Left lung (tissue), 10 donors: Measurements from ENCODE around the gene YJEFN3. TPM values are rescaled to one million over a fixed set of nuclear protein-coding genes. Genes with fewer than 3 reads are reported as not detected.
A peak's percentile ranks its signal among the peaks of the same experiment; 100 is the strongest.

Experiments
- ATAC-seq: fragments of 200-7000 bp; cut with Tn5 transposase; one replicate; pipeline ENCODE4 v1.9.1; 2020; ENCODE audit warnings: moderate library complexity
- DNase-seq, 4 donors: peaks; one replicate each; pipeline ENCODE4 v3.0.0-alpha.2; 2013 to 2020
- H3K27ac ChIP-seq, 2 donors: fragments of 200-600 bp; sonication (generic) in 1 of 2; one replicate each; pipeline versions ENCODE4 v1.5.0 to v1.8.0; 2020 to 2021
- H3K27me3 ChIP-seq, 2 donors: fragments of 200-600 bp; sonication (generic) in 1 of 2; one replicate each; pipeline versions ENCODE4 v1.5.0 to v1.8.0; 2020 to 2021
- H3K36me3 ChIP-seq, 2 donors: fragments of 200-600 bp; sonication (generic) in 1 of 2; one replicate each; pipeline versions ENCODE4 v1.5.0 to v1.8.0; 2020 to 2021
- H3K4me1 ChIP-seq, 2 donors: fragments of 200-600 bp; one replicate each; pipeline ENCODE4 v1.8.0; 2021
- H3K4me3 ChIP-seq, 2 donors: fragments of 200-600 bp; sonication (generic) in 1 of 2; one replicate each; pipeline versions ENCODE4 v1.5.0 to v1.8.0; 2020 to 2021; ENCODE audit warnings: mild to moderate bottlenecking in 1 of 2
- H3K9me3 ChIP-seq, 2 donors: fragments of 200-600 bp; sonication (generic) in 1 of 2; one replicate each; pipeline versions ENCODE4 v1.5.0 to v1.8.0; 2020 to 2021
- CTCF ChIP-seq, 2 donors: fragments of 200-600 bp; sonication (generic) in 1 of 2; IDR thresholded peaks; one replicate each; pipeline versions ENCODE4 v1.5.0 to v1.8.0; 2021; ENCODE audit warnings: antibody characterized with exemption in 2 of 2
- intact Hi-C, 2 donors: fragments of 100-400 bp; cut with DNase I; formaldehyde crosslinking; loops; one replicate each; pipeline versions ENCODE4 v1.11.2 to v1.14.2; 2022
- polyA plus RNA-seq, 6 donors: library from polyadenylated mRNA; unstranded; fragments of 120-200 nt; gene quantifications; one replicate each; pipeline ENCODE4 v1.2.1, GENCODE V29; 2013; ENCODE audit not compliant: insufficient read length in 6 of 6
- total RNA-seq, 2 donors: library from RNA; stranded (reverse); fragmentation: NEBNext Ultra II Directional; extraction: Animal tissue kit (Norgen Biotek cat#: 25700); gene quantifications; one replicate each; pipeline ENCODE4 v1.2.1, GENCODE V29; 2021
- donor health status: DM: no; HTN: yes; CAD: no.
- donor health status: DM: no; HTN: no; CAD: no.

YJEFN3 gene
- total and polyA plus RNA-seq, 8 donors, result 2.7 to 13.6 (median 11.0) TPM

- Histone ChIP-seq H3K4me1 (no peaks in the 10 kb centered on the region), H3K9me3 (peaks cover 0 to 2% of the 10 kb centered on the region in 2 donors), H3K27ac (no peak overlapping the region), H3K36me3 (no peaks in the 10 kb centered on the region), H3K27me3 (peaks cover 0 to 58% of the 10 kb centered on the region in 2 donors), H3K4me3 (no peak overlapping the region)
- intact Hi-C loops, result no loop called here
- ATAC-seq (no peak), DNase-seq (no peak)
- no peak for TF ChIP-seq CTCF (IDR thresholded peaks at IDR 0.05)
These were observed 22.5 kb downstream of the YJEFN3 start for GRCh38 chr19:19550972-19551852.

- no peak for TF ChIP-seq CTCF (IDR thresholded peaks at IDR 0.05)
- Histone ChIP-seq H3K36me3 (no peaks in the 10 kb centered on the region), H3K4me1 (no peaks in the 10 kb centered on the region), H3K27ac (no peak overlapping the region), H3K4me3 (no peak overlapping the region), H3K27me3 (peaks cover 0 to 53% of the 10 kb centered on the region in 2 donors), H3K9me3 (peaks cover 0 to 2% of the 10 kb centered on the region in 2 donors)
- DNase-seq (no peak), ATAC-seq (no peak)
- intact Hi-C loops, result no loop called here
These were observed 23.1 kb downstream of the YJEFN3 start for GRCh38 chr19:19551853-19552192.

GRCh38 chr19:19552798-19553197 lies 24.1 kb downstream of the YJEFN3 start:
- H3K4me3 ChIP-seq, result no peak overlapping the region
- no peak overlapping the region for H3K27ac ChIP-seq
- H3K27me3 ChIP-seq, result peaks cover 0 to 44% of the 10 kb centered on the region in 2 donors
- H3K4me1 ChIP-seq, result no peaks in the 10 kb centered on the region
- no peaks in the 10 kb centered on the region for H3K36me3 ChIP-seq
- peak; percentile 45 to 73 for TF ChIP-seq CTCF (IDR thresholded peaks at IDR 0.05)
- intact Hi-C loops, result no loop called here
- no peak for ATAC-seq
- peaks cover 0 to 2% of the 10 kb centered on the region in 2 donors for H3K9me3 ChIP-seq
- DNase-seq, result no peak

GRCh38 chr19:19553670-19554069 lies 25.0 kb downstream of the YJEFN3 start:
- peaks cover 0 to 2% of the 10 kb centered on the region in 2 donors for H3K9me3 ChIP-seq
- no peak overlapping the region for H3K4me3 ChIP-seq
- intact Hi-C loops, result no loop called here
- no peak for DNase-seq
- no peaks in the 10 kb centered on the region for H3K36me3 ChIP-seq
- TF ChIP-seq CTCF (IDR thresholded peaks at IDR 0.05), result no peak
- no peak overlapping the region for H3K27ac ChIP-seq
- H3K27me3 ChIP-seq, result peaks cover 0 to 36% of the 10 kb centered on the region in 2 donors
- ATAC-seq, result no peak
- no peaks in the 10 kb centered on the region for H3K4me1 ChIP-seq

GRCh38 chr19:19554074-19555023 lies 25.6 kb downstream of the YJEFN3 start:
- intact Hi-C loops, result no loop called here
- ATAC-seq (peak; percentile 64), DNase-seq (peak in 1 of 4 donors; percentile 93)
- Histone ChIP-seq H3K4me3 (no peak overlapping the region), H3K4me1 (no peaks in the 10 kb centered on the region), H3K9me3 (peaks cover 0 to 2% of the 10 kb centered on the region in 2 donors), H3K27me3 (peaks cover 0 to 29% of the 10 kb centered on the region in 2 donors), H3K27ac (no peak overlapping the region), H3K36me3 (no peaks in the 10 kb centered on the region)
- peak; percentile 63 to 90 for TF ChIP-seq CTCF (IDR thresholded peaks at IDR 0.05)
